SKM-1 treated with dmso at 0.1 percent for 144 hours (cell line): ENCODE results near the gene SHANK3.
"Not testable (repeated sequence)": the region's sequence is repeated elsewhere in the genome, so short reads cannot be mapped to it uniquely, and the experiment has no call there.

Source experiments
- DNase-seq: peaks from one replicate; lab custom pipeline; 2025; ENCODE audit not compliant: unreplicated experiment; lab: John Stamatoyannopoulos, UW

SHANK3 gene

DNA sequence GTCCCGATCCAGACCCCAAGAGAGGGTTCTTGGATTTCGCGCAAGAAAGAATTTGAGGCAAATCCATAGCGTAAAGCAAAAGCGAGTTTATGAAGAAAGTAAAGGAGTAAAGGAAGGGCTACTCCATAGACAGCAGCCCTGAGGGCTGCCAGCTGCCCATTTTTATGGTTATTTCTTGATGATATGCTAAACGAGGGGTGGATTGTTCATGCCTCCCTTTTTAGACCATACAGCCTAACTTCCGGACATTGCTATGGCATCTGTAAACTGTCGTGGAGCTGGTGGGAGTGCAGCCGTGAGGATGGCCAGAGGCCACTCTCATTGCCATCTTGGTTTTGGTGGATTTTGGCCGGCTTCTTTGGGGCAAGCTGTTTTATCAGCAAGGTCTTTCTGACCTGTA, 19.4 kb upstream of the SHANK3 start:
- no peak for DNase-seq

DNA sequence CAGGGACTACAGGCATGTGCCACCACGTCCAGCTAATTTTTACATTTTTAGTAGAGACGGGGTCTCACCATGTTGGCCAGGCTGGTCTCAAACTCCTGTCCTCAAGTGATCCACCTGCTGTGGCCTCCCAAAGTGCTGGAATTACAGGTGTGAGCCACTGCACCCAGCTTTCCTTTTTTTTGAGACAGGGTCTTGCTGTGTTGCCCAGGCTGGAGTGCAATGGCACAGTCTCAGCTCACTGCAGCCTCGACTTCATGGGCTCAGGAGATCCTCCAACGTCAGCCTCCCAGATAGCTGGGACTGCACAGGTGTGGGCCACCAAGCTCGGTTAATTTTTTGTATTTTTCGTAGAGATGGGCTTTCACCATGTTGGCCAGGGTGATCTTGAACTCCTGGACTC, 18.0 kb upstream of the SHANK3 start:
- DNase-seq = not testable (repeated sequence)

DNA sequence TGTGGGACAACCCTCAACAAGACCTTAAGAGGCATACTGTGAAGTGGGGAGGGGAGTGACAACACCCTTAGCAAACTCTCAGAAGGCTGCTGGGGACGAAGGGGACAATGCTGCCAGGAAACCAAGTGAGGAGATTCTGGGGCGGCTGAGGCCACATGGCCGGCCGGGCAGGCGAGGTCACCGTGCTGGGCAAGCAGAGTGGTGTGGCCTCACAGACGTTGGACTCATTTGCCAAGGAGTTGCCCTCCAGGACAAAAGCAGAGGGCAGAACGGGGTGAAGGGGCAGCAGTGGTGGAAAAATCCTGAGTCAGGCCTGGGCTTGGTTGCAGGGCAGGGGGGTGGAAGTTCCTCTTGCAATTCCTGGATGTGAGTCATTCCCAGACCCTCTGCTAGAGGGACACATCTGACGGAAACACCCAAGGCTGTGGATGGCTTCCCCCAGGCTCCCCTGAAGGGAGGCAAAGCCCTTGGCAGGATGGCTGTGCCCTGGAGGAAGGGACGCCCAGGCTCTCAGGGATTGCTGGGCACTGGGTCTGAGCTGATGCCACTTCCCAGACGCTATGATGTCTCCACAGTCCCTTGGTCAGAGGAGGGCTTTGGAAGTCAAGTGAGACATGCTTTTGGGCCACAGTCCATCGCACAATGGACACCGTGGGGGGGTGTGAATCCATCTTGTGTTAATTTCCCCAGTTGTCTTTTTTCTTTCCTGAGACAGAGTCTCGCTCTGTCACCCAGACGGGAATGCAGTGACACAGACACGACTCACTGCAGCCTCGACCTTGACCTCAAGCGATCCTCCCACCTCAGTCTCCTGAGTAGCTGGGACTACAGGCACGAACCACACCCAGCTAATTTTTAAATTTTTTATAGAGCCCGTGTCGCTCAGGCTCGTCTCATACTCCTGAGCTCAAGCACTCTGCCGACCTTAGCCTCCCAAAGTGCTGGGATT, 16.2 kb upstream of the SHANK3 start:
- no peak for DNase-seq

DNA sequence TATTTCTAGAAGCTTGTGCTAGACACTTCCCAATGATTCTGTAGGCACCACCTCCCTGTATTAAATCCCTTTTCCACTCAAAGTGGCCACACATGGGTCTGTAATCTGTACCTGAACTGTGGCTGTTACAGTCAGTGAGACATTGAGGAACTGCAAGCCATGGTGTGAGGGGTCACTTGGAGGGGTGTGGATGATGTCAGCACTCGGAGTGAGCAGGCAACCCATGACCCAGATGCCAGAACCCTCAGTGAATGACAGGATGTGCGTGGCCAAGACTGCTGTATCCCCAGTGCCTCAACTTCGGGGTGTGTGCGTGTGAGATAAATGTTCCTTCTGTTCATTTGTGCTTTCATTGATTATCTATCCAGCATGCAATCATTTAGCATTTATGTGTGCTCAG, 14.7 kb upstream of the SHANK3 start:
- no peak for DNase-seq

DNA sequence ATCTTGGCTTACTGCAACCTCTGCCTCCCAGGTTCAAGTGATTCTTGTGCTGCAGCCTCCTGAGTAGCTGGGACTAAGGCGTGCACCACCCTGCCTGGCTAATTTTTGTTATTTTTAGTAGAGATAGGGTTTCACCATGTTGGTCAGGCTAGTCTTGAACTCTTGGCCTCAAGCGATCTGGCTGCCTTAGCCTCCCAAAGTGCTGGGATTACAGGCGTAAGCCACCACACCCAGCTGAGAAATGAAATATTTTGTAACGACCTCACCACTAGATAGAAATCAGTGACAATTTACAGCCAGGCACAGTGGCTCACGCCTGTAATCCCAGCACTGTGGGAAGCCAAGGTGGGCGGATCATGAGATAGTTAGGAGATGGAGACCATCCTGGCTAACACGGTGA, 12.9 kb upstream of the SHANK3 start:
- DNase-seq = not testable (repeated sequence)

DNA sequence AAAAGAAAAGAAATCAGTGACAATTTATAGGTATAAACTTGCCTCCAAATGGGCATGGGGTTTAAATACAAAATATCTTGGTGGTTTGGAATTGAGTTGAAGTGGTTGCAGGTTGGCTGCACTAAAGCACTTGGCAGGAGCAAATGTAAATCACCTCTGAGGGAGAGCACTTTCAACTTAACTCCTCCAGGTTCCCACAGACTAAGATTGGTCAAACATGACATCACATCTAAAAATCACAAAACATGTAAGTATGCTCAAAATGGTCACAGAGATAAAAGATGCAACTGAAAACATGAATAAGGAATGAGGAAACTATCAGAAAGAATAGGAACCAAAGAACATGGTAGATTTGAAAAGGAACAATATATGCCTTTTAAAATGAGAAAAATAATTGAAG, 12.3 kb upstream of the SHANK3 start:
- DNase-seq = no peak

DNA sequence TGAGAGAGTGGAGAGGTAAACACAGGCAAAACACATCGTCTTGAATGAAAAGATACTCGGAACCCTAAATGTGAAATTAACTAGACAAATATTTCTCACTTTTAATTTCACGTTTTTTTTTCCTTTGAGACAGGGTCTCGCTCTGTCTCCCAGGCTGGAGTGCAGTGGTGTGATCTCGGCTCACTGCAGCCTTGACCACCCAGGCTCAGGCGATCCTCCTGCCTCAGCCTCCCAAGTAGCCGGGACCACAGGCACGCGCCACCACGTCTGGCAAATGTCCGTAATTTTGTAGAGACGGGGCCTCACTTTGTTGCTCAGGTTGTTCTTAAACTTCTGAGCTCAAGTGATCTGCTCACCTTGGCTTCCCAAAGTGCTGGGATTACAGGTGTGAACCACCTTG, 7.4 kb upstream of the SHANK3 start:
- DNase-seq = no peak

DNA sequence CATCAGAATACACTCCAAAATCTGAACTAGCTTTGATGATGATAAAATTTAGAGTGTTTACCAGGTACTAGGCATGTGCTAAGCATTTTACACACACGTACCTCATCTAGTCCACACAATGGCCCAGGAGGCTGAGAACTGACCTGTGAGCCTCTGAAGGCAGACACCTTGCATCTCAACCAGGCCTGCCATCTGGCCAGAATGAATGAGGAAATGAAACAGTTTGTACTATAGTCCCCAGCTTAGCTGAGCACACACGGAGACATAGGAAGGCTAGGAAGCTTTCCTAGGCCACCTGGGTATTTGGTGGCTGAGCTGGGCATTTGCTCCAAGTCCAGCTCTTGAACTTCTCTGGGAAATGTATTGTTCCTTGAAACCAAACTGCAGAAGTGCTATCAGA, 6.9 kb upstream of the SHANK3 start:
- no peak for DNase-seq

DNA sequence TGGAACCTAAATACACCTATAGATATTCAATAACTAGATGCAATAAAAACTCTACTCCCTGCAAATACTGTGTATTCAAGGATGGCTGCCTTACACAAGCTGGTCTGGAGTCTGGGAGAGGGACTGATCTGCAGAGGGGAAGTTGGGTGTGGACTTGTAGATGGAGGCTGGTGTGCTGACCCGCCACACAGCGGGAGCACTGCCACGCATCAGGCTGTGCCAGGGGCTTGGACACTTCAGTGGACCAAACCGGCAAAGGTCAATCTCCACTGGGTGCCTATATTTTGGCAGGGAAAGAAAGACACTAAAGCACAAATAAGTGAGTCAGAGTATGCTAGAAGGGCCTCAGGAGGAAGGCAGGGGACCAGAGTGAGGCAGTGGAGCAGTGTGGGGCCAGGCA, 2.1 kb upstream of the SHANK3 start:
- DNase-seq = no peak

DNA sequence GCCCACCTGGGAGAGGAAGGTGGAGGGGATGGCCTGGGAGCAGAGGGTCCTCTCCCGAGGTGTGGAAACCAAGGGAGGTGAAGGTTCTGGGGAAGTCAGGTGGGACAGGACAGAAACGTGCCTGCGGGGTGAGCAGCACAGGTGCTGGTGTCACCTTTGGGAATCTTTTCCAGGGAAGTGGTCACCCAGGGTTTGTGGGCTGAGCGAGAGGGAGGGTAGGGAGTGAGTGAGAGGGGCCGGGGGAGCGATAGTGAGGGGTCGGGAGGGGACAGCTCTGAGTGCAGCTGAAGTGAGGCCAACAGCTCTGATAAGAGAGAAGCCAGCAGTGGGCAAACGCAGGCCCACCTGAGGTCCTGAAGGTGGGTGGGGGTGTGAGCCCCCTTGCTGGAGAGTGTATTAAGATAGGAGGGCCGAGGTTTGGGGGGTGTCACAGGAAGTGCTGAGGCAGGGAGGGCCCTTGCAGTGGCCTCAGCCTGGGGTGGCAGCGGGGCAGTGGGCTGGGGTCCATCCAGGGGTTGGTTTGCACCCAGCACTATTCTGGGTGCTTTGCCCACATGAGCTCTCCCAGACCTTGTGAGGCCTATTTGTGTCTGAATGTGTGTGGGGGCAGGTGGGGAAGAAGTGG, 1.6 kb upstream of the SHANK3 start:
- no peak for DNase-seq

DNA sequence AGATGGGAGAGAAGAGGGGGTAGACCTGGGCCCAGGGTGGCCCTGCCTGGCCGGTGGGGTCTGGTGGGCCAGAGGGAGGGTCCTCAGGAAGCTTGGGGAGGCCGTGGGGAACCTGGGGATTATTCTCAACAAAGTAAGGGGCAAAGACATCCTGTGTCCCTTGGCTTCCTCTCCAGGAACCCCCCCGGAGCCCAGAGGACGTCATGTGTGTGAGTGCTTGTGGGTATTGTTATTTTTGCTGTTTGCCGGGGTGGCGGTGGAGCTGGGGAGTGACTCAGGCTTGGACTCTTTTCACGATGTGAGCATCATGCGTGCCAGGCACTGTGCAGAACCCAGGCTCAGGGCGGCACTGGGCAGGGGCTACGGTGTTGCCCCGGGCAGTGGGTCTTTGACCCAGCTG, 982 bp upstream of the SHANK3 start:
- DNase-seq = no peak

DNA sequence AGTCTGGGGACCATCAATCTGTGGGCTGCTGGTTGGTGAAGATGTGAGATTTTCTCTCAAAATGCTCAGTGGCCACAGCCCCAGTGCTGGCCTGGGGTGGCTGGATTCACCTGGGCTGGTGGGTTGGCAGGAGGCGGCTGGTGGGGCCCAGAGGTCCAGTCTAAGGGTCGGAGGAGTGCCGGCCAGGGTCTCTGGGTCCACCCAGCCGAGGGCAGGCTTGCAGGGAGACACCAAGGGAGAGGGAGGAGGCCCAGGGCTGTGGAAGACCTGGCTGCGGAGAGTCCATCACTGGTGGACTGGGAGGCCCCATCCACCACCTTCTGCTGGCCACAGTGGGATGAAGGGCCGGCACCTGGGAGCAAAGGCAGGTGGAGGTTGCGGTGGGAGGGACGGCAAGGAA, 582 bp upstream of the SHANK3 start:
- no peak for DNase-seq

DNA sequence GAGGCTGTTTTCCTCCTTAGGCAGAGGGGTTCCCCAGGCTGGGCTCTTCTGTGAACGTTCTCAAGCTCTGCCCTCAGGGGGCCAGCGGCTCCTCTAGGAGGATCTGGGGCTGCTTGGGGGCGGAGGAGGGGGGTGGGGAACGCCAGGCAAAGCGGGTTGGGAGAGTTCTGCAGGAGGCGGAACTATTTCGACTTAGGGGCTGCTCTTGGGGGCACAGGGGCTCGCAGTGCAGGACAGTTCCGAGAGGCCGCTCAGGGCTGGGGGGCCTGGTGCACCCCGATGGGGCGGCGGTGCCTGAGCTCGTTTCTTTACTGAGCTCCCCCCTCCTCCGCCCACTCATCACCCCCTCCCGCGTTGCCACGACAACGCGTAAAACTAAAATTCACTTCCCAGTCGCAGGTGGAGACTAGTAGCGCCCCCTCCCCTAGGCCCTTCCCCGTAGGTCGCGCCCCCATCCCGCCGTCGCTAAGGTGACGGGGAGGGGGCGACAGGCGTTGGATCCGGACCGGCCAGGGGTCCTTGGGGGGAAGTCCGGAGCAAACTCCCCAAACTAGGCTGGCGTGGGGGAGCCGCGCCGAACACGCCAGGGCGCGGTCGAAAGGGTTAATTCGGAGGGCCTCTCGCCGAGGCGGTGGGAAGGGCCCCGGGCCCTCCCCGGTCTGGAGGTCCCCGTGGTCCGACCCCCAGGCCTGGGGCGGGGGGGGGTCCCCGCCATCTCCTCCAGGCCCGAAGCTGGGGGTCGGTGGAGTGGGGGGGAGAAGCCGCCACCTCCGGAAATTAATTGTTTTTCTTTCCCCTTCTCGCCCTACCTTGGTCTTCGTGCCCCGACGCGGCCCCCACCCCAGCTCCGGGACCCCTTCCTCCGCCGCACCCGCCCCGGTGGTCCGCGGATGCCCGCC, 857 bp downstream of the SHANK3 start:
- DNase-seq = no peak

DNA sequence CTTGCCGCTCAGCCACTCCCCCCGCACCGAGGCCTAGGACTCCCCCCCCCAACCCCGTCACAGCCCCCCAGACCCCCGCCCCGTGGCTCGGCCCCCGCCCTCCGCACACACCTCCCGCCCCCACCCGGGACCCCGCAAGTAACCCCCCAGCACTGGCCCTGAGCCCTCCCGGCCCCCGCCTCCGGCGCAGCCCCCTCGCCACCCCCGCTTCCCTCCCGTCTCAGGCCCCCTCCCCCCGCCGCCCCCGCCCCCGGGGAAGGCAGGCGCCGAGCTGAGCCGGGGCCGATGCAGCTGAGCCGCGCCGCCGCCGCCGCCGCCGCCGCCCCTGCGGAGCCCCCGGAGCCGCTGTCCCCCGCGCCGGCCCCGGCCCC, 1.5 kb downstream of the SHANK3 start:
- DNase-seq = no peak

DNA sequence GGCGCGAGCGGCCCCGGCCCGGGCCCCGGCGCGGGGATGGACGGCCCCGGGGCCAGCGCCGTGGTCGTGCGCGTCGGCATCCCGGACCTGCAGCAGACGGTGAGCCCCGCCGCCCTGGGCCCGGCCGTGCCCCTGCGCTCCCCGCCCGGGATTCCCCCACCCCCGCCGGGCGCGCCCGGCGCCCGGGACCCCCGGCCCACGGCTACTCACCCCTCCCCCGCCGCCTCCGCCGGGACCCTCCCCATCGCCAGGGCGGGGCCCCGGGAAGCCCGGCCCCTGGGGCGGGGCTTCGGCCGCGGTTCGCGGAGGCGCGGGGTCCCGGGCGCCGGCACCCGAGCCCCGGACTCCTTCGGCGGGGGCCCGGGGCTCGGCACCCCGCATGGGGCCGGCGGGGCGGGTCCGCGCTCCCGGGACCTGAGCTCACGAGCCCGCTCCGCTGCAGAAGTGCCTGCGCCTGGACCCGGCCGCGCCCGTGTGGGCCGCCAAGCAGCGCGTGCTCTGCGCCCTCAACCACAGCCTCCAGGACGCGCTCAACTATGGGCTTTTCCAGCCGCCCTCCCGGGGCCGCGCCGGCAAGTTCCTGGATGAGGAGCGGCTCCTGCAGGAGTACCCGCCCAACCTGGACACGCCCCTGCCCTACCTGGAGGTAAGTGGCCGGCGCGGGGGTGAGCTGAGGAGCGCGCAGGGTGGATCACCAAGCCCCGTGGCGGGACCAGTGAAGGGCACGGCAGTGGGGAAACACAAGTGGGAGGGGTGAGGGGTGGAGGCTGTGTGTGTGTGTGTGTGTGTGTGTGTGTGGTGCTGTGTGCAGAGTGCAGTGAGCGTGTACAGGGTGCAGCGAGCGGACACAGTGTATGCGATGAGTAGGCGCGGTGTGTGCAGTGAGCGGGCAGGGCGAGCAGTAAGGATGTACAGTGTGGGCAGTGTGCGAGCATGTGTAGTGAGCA, 2.3 kb downstream of the SHANK3 start:
- DNase-seq = no peak

DNA sequence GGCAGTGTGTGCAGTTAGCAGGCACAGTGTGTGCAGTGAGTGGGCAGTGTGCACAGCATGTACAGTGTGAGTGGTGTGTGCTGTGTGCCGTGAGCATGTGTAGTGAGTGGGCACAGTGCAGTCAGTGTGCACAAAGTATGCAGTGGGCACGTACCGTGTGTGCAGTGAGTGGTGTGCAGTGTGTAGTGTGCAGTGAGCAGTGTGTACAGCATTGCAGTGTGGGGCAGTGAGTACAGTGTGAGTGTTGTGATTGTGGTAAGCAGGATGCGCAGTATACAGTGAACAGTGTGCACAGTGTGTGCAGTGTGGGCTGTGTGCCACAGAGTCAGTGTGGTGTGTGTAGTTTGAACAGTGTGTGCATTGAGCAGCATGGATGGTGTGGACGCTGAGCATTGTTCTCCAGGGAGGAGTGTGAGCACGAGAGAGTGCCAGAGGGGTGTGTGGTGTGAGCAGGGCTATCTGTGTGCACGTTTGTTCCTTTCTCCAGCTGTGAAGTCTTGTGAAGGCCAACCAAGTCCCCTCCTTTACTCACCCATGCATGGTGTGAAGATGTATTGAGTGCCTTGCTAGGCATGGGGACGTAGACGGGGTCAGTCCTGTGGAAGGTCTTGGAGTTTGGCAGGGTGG, 3.0 kb downstream of the SHANK3 start:
- DNase-seq = no peak

DNA sequence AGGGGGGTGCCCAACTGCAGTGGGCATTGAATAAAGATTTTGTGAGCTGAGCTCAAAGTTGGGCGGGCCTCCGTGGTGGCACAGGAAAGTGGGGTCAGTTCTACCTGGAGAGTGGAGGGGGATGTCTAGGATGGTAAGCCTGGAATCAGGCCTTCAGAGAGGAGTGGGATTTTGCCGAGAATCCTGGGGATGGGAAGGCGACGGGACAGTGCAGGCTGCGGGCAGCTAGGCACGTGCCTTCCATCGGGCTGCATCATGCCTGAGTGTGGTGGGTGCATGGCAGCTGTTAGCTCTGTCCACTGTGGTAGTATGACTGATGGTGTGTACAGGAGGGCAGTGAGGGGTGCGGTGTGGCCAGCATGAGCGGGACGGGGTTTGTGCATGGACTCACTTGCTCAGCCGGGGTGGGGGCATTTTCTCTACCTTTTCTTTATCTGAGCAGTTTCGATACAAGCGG, 3.6 kb downstream of the SHANK3 start:
- no peak for DNase-seq

DNA sequence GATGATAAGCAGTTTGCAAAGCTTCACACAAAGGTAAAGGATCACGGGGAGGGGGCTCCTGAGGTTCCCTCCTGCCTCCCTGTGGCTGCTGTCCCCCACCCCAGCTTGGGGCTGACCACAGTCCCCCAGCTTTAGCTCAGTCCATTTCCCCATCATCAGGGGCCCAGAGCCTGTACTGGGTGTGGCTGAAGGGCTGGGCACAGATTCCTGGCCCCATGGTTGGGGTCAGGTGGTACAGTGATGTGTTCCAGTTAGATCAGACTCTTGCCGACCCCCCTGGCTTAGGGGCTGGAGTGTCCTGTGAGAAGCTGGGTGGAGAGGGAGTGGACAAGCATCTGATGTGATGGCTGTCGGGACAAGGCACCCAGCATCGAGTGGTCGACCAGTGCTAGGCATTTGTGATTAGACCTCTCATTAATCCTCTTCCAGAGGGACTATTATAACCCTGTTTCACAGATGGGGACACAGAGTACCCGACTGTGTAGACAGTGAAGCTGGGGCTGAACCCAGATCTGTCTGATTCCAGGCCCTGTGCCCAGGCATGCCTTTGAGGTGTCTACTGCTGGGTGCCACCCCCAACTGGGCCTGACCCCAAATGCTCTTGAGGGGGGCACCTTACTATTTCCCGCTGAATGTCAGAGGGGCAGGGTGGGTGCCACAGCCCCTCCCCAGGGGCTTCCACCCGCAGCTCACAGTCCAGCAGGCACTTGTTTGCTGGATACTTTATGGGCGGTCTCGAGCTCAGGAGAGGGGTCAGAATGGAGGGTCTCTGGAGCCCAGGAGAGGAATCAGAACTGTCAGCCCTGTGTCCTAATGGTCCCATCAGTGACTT, 4.3 kb downstream of the SHANK3 start:
- DNase-seq = no peak
